ENCODE results near the gene AFF3. TPM values are rescaled to one million over a fixed set of nuclear protein-coding genes. Genes with fewer than 3 reads are reported as not detected.

Gene AFF3
- total RNA-seq, 1 experiment from 2014 or later = 0.22 TPM

- no peak for TF ChIP-seq CTCF (conservative IDR thresholded peaks at IDR 0.05)
- H2BK15ac ChIP-seq (ENCODE audit: low read depth, low read length) = no peak overlapping the region
- H3K14ac ChIP-seq (ENCODE audit: insufficient read depth, low read length) = no peak overlapping the region
- H3K4me2 ChIP-seq (ENCODE audit: insufficient read depth, insufficient read length, low read length) = no peak overlapping the region
- no peaks in the 10 kb centered on the region for H3K23me2 ChIP-seq (ENCODE audit: insufficient read length, low read depth, low read length, poor library complexity, severe bottlenecking)
- H4K5ac ChIP-seq (ENCODE audit: insufficient read length, low read depth, low read length) = no peak overlapping the region
- no peaks in the 10 kb centered on the region for H4K20me1 ChIP-seq (ENCODE audit: control insufficient read depth, insufficient read depth, insufficient read length)
- H2BK20ac ChIP-seq (ENCODE audit: low read depth, low read length, poor library complexity, severe bottlenecking) = no peak overlapping the region
- no peak overlapping the region for H2BK5ac ChIP-seq (ENCODE audit: insufficient read length, low read length)
- H3K79me2 ChIP-seq (ENCODE audit: insufficient read depth, low read length) = no peaks in the 10 kb centered on the region
- no peaks in the 10 kb centered on the region for H3K9me3 ChIP-seq (ENCODE audit: control insufficient read depth, low read depth, low read length)
- Mint-ChIP-seq H3K4me3 (no peak overlapping the region), H3K27me3 (ENCODE audit: low read depth) (peaks cover 7% of the 10 kb centered on the region), H3K9me3 (no peaks in the 10 kb centered on the region), H3K4me1 (no peaks in the 10 kb centered on the region), H3K36me3 (ENCODE audit: insufficient read depth in 1 of 3, low read depth in 3 of 3) (no peaks in the 10 kb centered on the region), H3K27ac (no peak overlapping the region)
- DNase-seq = no peak
- H3K9ac ChIP-seq (ENCODE audit: extremely low read depth, insufficient read length, low read length) = no peak overlapping the region
- no peak overlapping the region for H3K23ac ChIP-seq (ENCODE audit: insufficient read length, low read depth, low read length)
- no peak overlapping the region for H4K91ac ChIP-seq (ENCODE audit: insufficient read length, low read depth, low read length)
- no peak overlapping the region for H2BK12ac ChIP-seq (ENCODE audit: insufficient read length, low read depth, low read length)
- H3T11ph ChIP-seq (ENCODE audit: low read length) = no peak overlapping the region
- H3K4ac ChIP-seq (ENCODE audit: low read depth, low read length) = no peak overlapping the region
- no peaks in the 10 kb centered on the region for H3K79me1 ChIP-seq (ENCODE audit: insufficient read depth, low read depth, low read length, poor library complexity, severe bottlenecking)
- H3K27me3 ChIP-seq (ENCODE audit: insufficient read depth, low read length) = no peaks in the 10 kb centered on the region
- no peak overlapping the region for H2BK120ac ChIP-seq (ENCODE audit: low read depth, low read length, poor library complexity, severe bottlenecking)
- no peak overlapping the region for H3K18ac ChIP-seq (ENCODE audit: insufficient read length, low read depth, low read length)
- no peak overlapping the region for H3K27ac ChIP-seq (ENCODE audit: insufficient read length, low read depth, low read length)
- no peaks in the 10 kb centered on the region for H3K4me1 ChIP-seq (ENCODE audit: insufficient read depth, low read length)
- no peak overlapping the region for H2AK5ac ChIP-seq (ENCODE audit: insufficient read length, low read length)
- H4K8ac ChIP-seq (replicated peaks; ENCODE audit: insufficient read length, low read depth, low read length) = no peak overlapping the region
- WGBS (ENCODE audit: extremely low coverage, insufficient read length, low lambda C conversion rate) = no CpG with 5 or more reads among the region's 3 CpGs
- no peak overlapping the region for H3K56ac ChIP-seq (ENCODE audit: insufficient read length, low read depth, low read length)
- H2AFZ ChIP-seq (ENCODE audit: low read length) = no peak overlapping the region
These were observed 152.5 kb downstream of the AFF3 start for GRCh38 chr2:99989905-99990304.
